ENCODE measurements around the gene EEFSEC.

DNA sequence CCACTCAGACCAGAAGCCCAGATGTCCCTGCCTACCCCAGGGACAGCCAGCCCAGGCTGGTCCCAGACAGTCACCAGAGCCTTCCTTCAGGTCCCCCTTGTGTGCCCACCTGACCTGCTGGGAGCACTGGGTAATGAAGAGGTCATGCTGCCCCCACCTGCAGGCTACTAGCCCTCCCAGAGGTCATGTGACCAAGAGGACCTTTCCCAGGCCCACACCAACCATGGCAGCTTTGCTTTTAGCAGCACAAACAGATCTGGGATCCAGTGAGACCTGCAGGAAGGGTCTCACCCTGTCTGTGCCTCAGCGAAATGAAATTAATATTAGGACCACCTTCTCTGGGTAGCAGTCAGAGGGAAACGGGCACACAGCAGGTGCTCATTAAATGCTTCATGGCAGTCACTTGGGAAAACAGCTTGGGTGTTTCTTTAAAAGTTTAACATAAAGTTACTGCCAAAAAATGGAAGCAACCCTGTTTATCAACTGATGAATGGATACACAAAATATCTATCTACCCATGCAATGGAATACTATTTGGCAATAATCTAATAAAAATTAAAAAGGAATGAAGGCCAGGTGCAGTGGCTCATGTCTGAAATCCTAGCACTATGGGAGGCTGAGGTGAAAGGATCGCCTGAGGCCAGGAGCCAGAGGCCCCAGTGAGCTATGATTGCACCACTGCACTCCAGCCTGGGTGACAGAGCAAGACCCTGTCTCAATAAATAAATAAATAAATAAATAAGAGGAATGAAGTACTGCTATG lies 269.7 kb downstream of the EEFSEC start:
- TF ChIP-seq POLR2AphosphoS5 (IDR thresholded peaks at IDR 0.05; ENCODE audit: low read depth, low read length) (no peak), TEAD4 (IDR thresholded peaks at IDR 0.05; ENCODE audit: low read depth, low read length) (no peak), BRCA1 (IDR thresholded peaks at IDR 0.05; ENCODE audit: low read depth, low read length) (no peak), ASH2L (IDR thresholded peaks at IDR 0.05; ENCODE audit: low read length) (no peak), SP2 (IDR thresholded peaks at IDR 0.05; ENCODE audit: low read length) (no peak)
- TF ChIP-seq, protein P1, sequence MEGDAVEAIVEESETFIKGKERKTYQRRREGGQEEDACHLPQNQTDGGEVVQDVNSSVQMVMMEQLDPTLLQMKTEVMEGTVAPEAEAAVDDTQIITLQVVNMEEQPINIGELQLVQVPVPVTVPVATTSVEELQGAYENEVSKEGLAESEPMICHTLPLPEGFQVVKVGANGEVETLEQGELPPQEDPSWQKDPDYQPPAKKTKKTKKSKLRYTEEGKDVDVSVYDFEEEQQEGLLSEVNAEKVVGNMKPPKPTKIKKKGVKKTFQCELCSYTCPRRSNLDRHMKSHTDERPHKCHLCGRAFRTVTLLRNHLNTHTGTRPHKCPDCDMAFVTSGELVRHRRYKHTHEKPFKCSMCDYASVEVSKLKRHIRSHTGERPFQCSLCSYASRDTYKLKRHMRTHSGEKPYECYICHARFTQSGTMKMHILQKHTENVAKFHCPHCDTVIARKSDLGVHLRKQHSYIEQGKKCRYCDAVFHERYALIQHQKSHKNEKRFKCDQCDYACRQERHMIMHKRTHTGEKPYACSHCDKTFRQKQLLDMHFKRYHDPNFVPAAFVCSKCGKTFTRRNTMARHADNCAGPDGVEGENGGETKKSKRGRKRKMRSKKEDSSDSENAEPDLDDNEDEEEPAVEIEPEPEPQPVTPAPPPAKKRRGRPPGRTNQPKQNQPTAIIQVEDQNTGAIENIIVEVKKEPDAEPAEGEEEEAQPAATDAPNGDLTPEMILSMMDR (IDR thresholded peaks at IDR 0.05; ENCODE audit: control extremely low read depth in 1 of 3, insufficient read depth in 1 of 3, low read depth in 1 of 3, low read length in 3 of 3), result no peak
- TF ChIP-seq, protein P2, sequence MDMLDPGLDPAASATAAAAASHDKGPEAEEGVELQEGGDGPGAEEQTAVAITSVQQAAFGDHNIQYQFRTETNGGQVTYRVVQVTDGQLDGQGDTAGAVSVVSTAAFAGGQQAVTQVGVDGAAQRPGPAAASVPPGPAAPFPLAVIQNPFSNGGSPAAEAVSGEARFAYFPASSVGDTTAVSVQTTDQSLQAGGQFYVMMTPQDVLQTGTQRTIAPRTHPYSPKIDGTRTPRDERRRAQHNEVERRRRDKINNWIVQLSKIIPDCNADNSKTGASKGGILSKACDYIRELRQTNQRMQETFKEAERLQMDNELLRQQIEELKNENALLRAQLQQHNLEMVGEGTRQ (IDR thresholded peaks at IDR 0.05; ENCODE audit: low read length), result no peak
